Activated CD4-positive, alpha-beta T cell treated with anti-CD3 and anti-CD28 coated beads, Interleukin-2, amount 10 ng/mL, durations not matched to agents 24 days and 14 days (primary cell): Measurements from ENCODE around the gene LRRC32. TPM values are rescaled to one million over a fixed set of nuclear protein-coding genes. Genes with fewer than 3 reads are reported as not detected.
"Not testable (repeated sequence)": the region's sequence is repeated elsewhere in the genome, so short reads cannot be mapped to it uniquely, and the experiment has no call there.

ENCODE experiments used
- DNase-seq: peaks from one replicate; pipeline ENCODE4 v3.0.0; 2022
- H3K27ac Mint-ChIP-seq: one replicate; pipeline ENCODE4 v1.8.0; 2022; ENCODE audit warnings: mild to moderate bottlenecking, mixed read lengths
- H3K27me3 Mint-ChIP-seq: one replicate; pipeline ENCODE4 v1.8.0; 2022; ENCODE audit warnings: mixed read lengths
- H3K36me3 Mint-ChIP-seq: one replicate; pipeline ENCODE4 v1.8.0; 2022; ENCODE audit warnings: low read depth, mild to moderate bottlenecking, mixed read lengths
- H3K4me1 Mint-ChIP-seq: one replicate; pipeline ENCODE4 v1.8.0; 2021; ENCODE audit warnings: mixed read lengths
- H3K4me3 Mint-ChIP-seq: one replicate; pipeline ENCODE4 v1.8.0; 2022; ENCODE audit warnings: mild to moderate bottlenecking, moderate library complexity, mixed read lengths
- H3K9me3 Mint-ChIP-seq: one replicate; pipeline ENCODE4 v1.8.0; 2021; ENCODE audit warnings: mixed read lengths
- intact Hi-C: fragments of 100-400 bp; cut with micrococcal nuclease; formaldehyde crosslinking; loops from one replicate; pipeline ENCODE4 v1.15.1; 2023
- total RNA-seq: library from RNA; stranded (reverse); gene quantifications from 2 replicates; pipeline ENCODE4 v1.2.3, GENCODE V29; 2022

LRRC32 gene
- total RNA-seq, 1 donor from 2014 or later: 8.6 TPM

DNA sequence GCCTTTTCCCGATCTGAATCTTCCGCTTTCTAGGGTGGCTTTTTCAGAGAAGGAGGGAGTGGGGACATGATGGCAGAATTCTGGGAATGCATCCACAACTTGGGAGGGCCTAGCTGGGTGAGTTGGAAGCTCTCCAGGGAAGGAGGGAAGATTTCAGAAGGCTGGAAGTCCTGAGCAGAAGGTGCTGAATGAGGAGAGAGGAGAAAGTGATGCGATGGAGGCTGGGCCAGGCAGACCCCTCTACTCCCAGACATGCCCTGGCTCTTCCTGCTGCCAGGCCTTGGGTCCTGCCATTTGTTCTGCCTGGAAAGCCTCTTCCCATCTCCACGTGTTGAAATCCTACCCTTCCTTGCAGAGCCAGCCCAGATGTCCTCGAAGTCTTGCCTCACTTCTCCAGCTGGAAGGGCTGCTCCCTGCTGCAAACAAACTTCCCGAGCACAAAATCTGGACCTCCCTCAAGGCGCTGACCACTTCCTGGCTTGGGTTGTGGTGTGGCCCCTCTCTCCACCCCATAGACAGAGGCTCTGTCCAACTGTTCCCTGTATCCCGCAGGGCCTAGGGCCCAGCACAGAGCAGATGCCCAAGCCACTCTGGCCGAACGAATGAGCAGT is 16.8 kb downstream of the LRRC32 start:
- no peak overlapping the region for H3K27ac Mint-ChIP-seq
- intact Hi-C loops: no loop called here
- H3K4me3 Mint-ChIP-seq: no peak overlapping the region
- peaks cover 7% of the 10 kb centered on the region for H3K4me1 Mint-ChIP-seq
- H3K36me3 Mint-ChIP-seq: no peaks in the 10 kb centered on the region
- no peaks in the 10 kb centered on the region for H3K9me3 Mint-ChIP-seq
- peaks cover 17% of the 10 kb centered on the region for H3K27me3 Mint-ChIP-seq
- DNase-seq: no peak

DNA sequence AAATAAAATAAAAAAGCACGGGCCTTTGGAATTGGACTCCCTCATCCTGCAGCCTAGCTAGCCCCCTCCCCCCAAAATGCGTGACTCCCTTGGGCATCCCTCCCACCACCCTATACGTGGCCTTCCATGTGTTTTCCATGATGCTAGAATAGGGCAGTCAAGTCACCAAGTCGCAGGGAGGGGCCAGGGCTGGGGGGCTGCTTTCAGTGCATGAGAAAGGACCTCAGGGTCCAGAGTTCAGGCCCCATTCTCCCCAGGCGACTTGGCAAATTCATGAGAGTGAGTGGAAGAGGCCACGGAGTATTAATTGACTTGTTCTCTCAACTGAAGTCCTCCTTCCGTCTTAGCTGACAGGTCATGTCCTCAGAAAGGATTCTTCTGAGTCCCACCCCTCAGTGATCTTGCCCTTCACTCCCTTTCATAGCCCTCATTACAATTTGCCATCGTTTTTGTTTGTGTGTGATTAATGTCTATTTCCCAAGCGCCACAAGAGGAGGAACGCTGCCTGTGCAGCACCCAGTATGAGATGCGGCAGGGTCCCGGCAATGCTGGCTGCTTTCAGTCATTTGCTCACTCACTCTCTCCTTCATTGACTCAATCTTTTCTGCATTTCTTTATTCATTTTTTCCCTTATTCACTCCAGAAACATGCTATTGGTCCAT is 17.4 kb downstream of the LRRC32 start:
- DNase-seq: no peak
- Mint-ChIP-seq H3K4me3 (no peak overlapping the region), H3K4me1 (peaks cover 6% of the 10 kb centered on the region), H3K27me3 (peaks cover 19% of the 10 kb centered on the region), H3K36me3 (no peaks in the 10 kb centered on the region), H3K27ac (no peak overlapping the region), H3K9me3 (no peaks in the 10 kb centered on the region)
- intact Hi-C loops: no loop called here

DNA sequence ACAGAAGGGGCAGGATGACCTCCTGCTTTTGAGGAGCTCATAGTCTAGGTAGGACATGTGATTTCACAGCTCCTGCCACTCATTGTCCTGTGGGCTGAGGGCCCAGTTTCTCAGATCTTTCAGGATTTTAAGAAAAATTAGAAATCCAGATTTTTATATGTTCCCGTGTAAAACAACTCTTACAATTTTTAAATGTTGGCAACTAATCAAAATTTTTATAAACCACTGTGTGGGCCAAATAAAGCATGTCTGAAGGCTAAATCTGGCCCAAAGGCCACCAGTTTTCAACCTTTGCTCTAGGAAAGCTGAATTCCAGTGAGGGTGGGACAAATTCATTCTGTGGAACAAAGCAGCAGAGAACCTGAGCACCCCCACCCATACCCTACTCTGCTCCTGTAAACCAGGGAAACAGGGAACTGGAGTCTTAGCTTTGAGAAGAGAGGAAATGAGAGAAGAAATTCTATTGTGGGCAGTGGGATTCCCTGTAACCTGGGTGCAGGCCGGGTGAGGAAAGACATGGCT is 20.6 kb downstream of the LRRC32 start:
- no peak for DNase-seq
- intact Hi-C loops: no loop called here
- Mint-ChIP-seq H3K27ac (no peak overlapping the region), H3K27me3 (peaks cover 41% of the 10 kb centered on the region), H3K9me3 (peaks cover 8% of the 10 kb centered on the region), H3K4me3 (no peak overlapping the region), H3K36me3 (no peaks in the 10 kb centered on the region), H3K4me1 (no peaks in the 10 kb centered on the region)

DNA sequence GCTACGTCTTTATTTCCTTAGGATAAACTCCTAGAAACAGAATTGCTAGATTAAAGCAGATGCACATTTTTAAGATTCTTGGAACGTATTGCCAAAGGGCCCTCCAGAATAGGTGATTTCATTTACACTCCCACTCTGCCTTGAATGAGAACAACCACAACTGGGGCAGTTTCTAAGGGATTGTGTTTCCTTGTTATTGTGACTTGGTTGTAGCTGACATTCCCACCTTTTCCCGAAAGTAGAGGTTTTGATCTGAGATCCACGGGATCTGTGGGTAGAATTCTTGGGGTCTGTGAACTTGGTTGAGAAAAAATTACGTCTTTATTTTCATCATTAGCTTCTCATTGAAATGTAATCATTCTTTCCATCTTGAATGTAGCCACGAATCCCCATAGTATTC is 21.5 kb downstream of the LRRC32 start:
- Mint-ChIP-seq H3K4me3 (no peak overlapping the region), H3K36me3 (no peaks in the 10 kb centered on the region), H3K27me3 (peaks cover 47% of the 10 kb centered on the region), H3K27ac (no peak overlapping the region), H3K4me1 (no peaks in the 10 kb centered on the region), H3K9me3 (peaks cover 8% of the 10 kb centered on the region)
- no peak for DNase-seq
- intact Hi-C loops: no loop called here

DNA sequence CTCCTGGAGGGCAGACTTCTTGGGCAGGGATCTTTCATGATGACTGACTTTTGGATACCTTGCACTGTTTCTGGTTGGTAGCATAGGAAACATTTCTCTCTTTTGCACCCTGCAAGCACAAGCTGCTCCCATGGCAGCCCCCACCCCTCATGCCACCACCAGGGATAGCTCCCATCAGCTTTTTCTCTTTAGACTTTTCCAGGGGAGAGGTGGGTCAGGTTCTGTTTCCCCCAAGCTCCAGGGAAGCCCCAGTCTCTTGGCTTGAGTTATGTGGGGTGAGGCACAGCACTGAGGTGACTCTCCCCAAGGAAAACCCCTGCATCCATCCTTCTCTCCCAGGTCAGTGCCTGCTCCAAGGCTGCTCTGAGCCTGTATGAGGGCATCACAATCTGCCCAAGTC is 22.5 kb downstream of the LRRC32 start:
- no peak for DNase-seq
- intact Hi-C loops: no loop called here
- Mint-ChIP-seq H3K36me3 (no peaks in the 10 kb centered on the region), H3K4me3 (no peak overlapping the region), H3K9me3 (peaks cover 8% of the 10 kb centered on the region), H3K27me3 (peaks cover 49% of the 10 kb centered on the region), H3K27ac (no peak overlapping the region), H3K4me1 (no peaks in the 10 kb centered on the region)

DNA sequence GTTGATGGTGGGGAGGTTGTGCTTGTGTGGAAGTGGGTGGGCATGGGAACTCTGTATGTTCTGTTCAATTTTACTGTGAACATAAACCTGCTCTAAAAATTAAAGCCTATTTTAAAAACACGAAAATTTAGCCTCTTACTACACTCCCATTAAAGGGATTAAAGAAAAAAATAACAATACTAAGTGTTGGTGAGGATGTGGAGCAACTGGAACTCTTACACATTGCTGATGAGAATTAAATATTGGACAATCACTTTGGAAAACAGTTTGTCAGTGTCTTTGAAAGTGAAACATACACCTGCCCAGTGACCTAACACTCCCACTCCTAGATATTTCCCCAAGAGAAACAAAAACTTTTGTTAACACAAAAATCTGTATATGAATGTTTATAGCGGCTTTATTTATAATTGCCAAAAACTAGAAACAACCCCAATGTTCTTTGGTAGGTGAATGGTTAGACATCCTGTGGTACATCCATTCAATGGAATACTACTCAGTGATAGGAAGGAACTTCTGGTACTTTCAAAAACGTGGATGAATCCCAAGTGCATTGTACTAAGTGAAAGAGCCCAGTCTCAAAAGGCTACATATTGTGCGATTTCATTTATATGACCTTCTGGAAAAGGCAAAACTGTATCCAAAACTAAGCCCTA is 23.5 kb downstream of the LRRC32 start:
- Mint-ChIP-seq H3K27me3 (peaks cover 55% of the 10 kb centered on the region), H3K36me3 (no peaks in the 10 kb centered on the region), H3K27ac (no peak overlapping the region), H3K4me3 (no peak overlapping the region), H3K9me3 (peaks cover 8% of the 10 kb centered on the region), H3K4me1 (peaks cover 4% of the 10 kb centered on the region)
- intact Hi-C loops: no loop called here
- DNase-seq: no peak

DNA sequence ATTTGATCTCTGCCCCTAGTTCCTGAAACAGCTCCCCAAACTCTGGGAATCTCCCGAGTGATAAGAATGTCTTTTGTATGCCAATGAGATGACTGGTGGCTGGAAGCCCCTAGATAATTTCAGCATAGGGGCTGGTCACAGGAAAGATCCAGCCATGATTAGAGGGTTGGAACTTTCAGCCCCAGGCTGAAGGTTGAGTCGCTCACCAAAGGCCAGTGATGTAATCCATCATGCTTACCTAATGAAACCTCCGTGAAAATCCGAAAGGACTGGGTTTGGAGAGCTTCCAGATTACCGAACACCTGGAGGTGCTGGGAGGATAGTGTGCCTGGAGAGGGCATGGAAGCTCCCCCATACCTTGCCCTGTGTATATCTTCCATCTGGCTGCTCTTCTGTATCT is 26.0 kb downstream of the LRRC32 start:
- no peak overlapping the region for H3K4me3 Mint-ChIP-seq
- intact Hi-C loops: no loop called here
- H3K4me1 Mint-ChIP-seq: peaks cover 8% of the 10 kb centered on the region
- no peak overlapping the region for H3K27ac Mint-ChIP-seq
- DNase-seq: no peak
- peaks cover 8% of the 10 kb centered on the region for H3K9me3 Mint-ChIP-seq
- H3K27me3 Mint-ChIP-seq: peaks cover 53% of the 10 kb centered on the region
- no peaks in the 10 kb centered on the region for H3K36me3 Mint-ChIP-seq

DNA sequence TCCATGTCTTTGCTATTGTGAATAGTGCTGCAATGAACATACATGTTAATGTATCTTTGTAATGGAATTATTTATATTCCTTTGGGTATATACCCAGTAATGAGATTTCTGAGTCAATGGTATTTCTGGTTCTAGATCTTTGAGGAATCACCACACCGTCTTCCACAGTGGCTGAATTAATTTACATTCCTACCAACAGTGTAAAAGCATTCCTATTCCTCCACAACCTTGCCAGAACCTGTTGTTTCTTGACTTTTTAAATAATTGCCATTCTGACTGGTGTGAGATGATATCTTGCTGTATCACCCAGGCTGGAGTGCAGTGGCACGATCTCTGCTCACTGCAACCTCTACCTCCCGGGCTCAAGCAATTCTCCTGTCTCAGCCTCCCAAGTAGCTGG is 26.8 kb downstream of the LRRC32 start:
- H3K27ac Mint-ChIP-seq, H3K4me3 Mint-ChIP-seq, H3K4me1 Mint-ChIP-seq, H3K9me3 Mint-ChIP-seq, H3K36me3 Mint-ChIP-seq, intact Hi-C loops, DNase-seq: not testable (repeated sequence)
- peaks cover 48% of the 10 kb centered on the region for H3K27me3 Mint-ChIP-seq

DNA sequence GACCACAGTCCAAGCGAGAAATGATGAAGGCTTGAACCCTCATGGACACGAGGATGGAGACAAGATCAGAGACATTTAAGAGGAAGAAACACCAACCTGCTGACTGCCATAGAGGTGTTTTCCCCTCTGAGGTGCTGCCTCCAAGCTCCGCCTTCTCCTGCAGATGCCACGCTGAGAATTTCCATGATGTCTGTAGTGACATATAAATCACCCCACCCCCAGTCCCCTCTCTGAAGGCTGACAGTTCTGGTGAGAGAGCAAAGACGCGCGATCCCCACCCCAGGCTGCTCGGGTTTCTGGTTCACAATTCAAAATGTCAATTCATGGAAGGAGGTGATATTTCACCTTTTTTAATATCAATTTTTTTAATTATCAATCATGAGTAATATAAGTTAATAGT is 28.2 kb downstream of the LRRC32 start:
- Mint-ChIP-seq H3K27ac (peak overlapping the region; percentile 69), H3K27me3 (peaks cover 44% of the 10 kb centered on the region), H3K36me3 (peaks cover 2% of the 10 kb centered on the region), H3K4me1 (peaks cover 14% of the 10 kb centered on the region), H3K9me3 (peaks cover 8% of the 10 kb centered on the region), H3K4me3 (peak overlapping the region; percentile 7)
- intact Hi-C loops: no loop called here
- DNase-seq: no peak

DNA sequence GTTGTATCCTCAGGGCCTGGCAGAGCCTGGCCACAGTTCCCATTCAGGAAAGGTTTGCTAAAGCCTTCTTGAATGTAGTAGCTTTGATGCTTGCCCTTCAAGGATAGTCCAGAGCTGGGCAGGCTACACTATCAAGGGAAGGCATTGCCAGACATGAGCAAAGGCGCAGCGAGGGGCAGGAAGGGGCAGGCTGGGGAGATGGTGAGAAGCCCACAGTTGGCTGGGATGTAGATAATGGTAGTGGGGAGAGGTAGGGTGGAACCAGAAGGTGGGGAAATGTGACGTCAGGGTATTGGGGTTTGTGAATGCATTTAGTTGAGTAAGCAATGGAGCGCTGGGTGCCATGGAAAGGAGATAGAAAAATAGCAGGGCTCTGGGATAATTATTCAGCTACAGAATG is 28.6 kb downstream of the LRRC32 start:
- DNase-seq: no peak
- intact Hi-C loops: no loop called here
- peaks cover 39% of the 10 kb centered on the region for H3K27me3 Mint-ChIP-seq

DNA sequence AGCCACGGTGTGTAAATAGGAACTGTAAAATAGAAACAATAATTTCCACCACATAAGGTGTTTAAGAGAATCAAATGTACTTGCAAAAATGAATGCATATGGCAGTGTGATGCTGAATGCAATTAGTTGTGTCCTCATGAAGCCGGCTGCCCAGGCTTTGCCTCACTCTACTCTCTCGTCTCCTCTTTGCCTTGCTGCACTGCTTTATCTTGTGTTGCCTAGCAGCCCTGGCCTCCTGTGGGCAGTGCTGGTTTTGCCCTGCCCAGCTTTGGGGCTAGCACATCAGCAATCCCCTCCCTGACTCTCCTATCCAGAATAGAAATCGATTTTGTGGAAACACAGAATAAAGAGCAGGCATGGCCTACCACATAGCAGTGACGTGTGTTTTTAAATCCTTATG is 30.0 kb downstream of the LRRC32 start:
- Mint-ChIP-seq H3K4me1 (peaks cover 16% of the 10 kb centered on the region), H3K27ac (no peak overlapping the region), H3K4me3 (no peak overlapping the region), H3K27me3 (peaks cover 33% of the 10 kb centered on the region), H3K9me3 (no peaks in the 10 kb centered on the region), H3K36me3 (peaks cover 2% of the 10 kb centered on the region)
- intact Hi-C loops: no loop called here
- no peak for DNase-seq

More for the DNA sequence above, 28.6 kb downstream of the LRRC32 start:
- H3K9me3 Mint-ChIP-seq: peaks cover 7% of the 10 kb centered on the region
- H3K36me3 Mint-ChIP-seq: peaks cover 2% of the 10 kb centered on the region
- H3K4me3 Mint-ChIP-seq: peak overlapping the region; percentile 7
- peak overlapping the region; percentile 69 for H3K27ac Mint-ChIP-seq
- peaks cover 16% of the 10 kb centered on the region for H3K4me1 Mint-ChIP-seq

DNA sequence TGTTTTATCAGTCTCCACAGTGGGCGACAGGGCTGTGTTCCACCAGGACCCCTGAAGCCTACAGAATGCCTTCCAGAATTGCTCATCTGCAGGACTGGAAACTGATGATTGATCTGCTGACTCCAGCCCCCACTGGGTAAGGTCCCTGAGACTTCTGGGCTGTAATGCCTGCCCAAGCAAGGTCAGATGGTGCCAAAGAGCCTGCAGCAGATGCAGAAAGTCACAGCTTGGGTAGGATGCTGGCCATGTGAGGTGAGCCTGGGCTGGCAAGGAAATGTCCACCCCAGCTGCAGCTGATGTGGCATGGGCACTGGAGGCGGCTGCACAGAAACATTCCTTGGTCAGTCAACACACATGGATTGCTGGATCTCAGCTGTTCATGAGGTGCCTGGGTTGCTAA is 30.9 kb downstream of the LRRC32 start:
- intact Hi-C loops: no loop called here
- H3K9me3 Mint-ChIP-seq: no peaks in the 10 kb centered on the region
- no peak overlapping the region for H3K27ac Mint-ChIP-seq
- H3K4me1 Mint-ChIP-seq: peaks cover 16% of the 10 kb centered on the region
- peaks cover 25% of the 10 kb centered on the region for H3K27me3 Mint-ChIP-seq
- DNase-seq: no peak
- no peak overlapping the region for H3K4me3 Mint-ChIP-seq
- peaks cover 2% of the 10 kb centered on the region for H3K36me3 Mint-ChIP-seq

DNA sequence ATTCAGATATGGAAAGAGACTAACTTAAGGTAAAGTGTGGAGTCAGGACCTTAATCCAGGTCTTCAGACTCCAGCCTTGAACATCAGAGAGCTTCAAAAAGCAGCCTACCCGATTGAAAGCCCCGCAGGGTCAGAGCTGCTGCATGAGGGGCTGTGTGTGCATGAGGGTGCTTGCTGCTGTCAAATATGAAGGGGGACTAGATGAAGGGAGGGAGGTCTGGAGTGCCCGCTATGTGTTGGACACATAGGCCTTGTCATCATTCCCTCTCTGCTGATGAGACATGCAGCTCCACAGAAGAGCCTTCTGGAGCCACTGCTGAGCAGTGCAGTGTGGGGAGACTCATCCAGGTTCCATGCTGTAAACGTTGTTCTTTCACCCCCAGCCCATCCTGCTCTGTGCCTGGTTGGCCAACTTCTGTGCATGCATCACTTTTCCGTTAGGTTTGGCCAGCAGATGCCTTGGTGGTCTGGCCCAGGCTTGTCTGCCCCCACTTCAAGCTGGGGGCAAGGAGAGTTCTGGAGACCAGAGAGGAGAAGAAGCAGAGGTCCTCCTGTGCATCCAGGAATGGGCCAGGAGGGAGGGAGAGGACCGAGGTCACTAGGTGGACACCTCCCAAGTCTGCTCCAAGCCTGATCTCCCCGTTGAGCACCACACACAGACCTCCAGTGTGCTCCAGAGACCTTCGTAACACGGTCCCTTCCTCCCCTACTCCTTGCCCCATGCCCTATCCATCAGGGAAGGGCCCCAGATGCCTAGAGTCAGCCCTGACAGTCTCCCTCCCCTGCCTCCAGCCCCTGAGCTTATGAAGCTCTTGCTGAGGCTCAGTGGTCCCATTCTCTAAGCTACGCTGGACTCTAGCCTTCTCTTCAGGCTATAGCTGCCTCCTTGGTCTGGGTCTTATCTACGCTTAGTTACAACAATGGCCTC is 32.0 kb downstream of the LRRC32 start:
- peaks cover 21% of the 10 kb centered on the region for H3K27me3 Mint-ChIP-seq
- DNase-seq: no peak

More for the DNA sequence above, 32.0 kb downstream of the LRRC32 start:
- no peaks in the 10 kb centered on the region for H3K9me3 Mint-ChIP-seq
- H3K27ac Mint-ChIP-seq: no peak overlapping the region
- intact Hi-C loops: no loop called here
- peaks cover 2% of the 10 kb centered on the region for H3K36me3 Mint-ChIP-seq
- no peak overlapping the region for H3K4me3 Mint-ChIP-seq
- H3K4me1 Mint-ChIP-seq: peaks cover 16% of the 10 kb centered on the region
